NCI-H2029 treated with DMSO at 0.1 percent for 48 hours (cell line): Measurements from ENCODE around the gene TBC1D22B.

ENCODE experiments used
- DNase-seq: peaks from one replicate; lab custom pipeline; 2025; lab: John Stamatoyannopoulos, UW

The TBC1D22B gene

GRCh38 chr6:37239950-37240713 lies 17.4 kb upstream of the TBC1D22B start:
- DNase-seq, result peak; percentile 78

GRCh38 chr6:37241131-37241530 lies 16.4 kb upstream of the TBC1D22B start:
- DNase-seq, result no peak

- DNase-seq, result no peak
Observed at GRCh38 chr6:37241775-37242428, 15.7 kb upstream of the TBC1D22B start.

GRCh38 chr6:37242429-37243052 lies 15.0 kb upstream of the TBC1D22B start:
- DNase-seq, result no peak

GRCh38 chr6:37243131-37243815 lies 14.3 kb upstream of the TBC1D22B start:
- DNase-seq, result no peak

GRCh38 chr6:37243816-37244370 lies 13.7 kb upstream of the TBC1D22B start:
- DNase-seq, result no peak

- DNase-seq, result peak; percentile 97
Observed at GRCh38 chr6:37244430-37245310, 12.9 kb upstream of the TBC1D22B start.

GRCh38 chr6:37251211-37251780 lies 6.3 kb upstream of the TBC1D22B start:
- no peak for DNase-seq

GRCh38 chr6:37253486-37254007 lies 4.0 kb upstream of the TBC1D22B start:
- DNase-seq, result no peak

GRCh38 chr6:37254881-37255280 lies 2.7 kb upstream of the TBC1D22B start:
- no peak for DNase-seq

- no peak for DNase-seq
Observed at GRCh38 chr6:37256692-37257319, 766 bp upstream of the TBC1D22B start.

GRCh38 chr6:37257320-37257633 lies 295 bp upstream of the TBC1D22B start:
- no peak for DNase-seq

GRCh38 chr6:37258405-37259105 lies 983 bp downstream of the TBC1D22B start:
- no peak for DNase-seq

GRCh38 chr6:37259191-37259590 lies 1.6 kb downstream of the TBC1D22B start:
- DNase-seq, result no peak

- DNase-seq, result no peak
Observed at GRCh38 chr6:37260040-37260439, 2.5 kb downstream of the TBC1D22B start.

GRCh38 chr6:37260444-37260843 lies 2.9 kb downstream of the TBC1D22B start:
- DNase-seq, result no peak

- DNase-seq, result no peak
Observed at GRCh38 chr6:37261198-37261597, 3.6 kb downstream of the TBC1D22B start.

- peak; percentile 18 for DNase-seq
Observed at GRCh38 chr6:37262446-37263026, 5.0 kb downstream of the TBC1D22B start.

GRCh38 chr6:37265001-37265400 lies 7.4 kb downstream of the TBC1D22B start:
- DNase-seq, result no peak
